ENCODE measurements around the gene PRKD2.
A peak's percentile ranks its signal among the peaks of the same experiment; 100 is the strongest.

The PRKD2 gene

GRCh38 chr19:46660008-46660517, 56.9 kb downstream of the PRKD2 start:
- no peak for DNase-seq

GRCh38 chr19:46659151-46660007, 57.5 kb downstream of the PRKD2 start:
- no peak for DNase-seq

GRCh38 chr19:46656541-46656940, 60.4 kb downstream of the PRKD2 start:
- no peak for DNase-seq

- no peak for DNase-seq
Measured at GRCh38 chr19:46654621-46655152, 62.2 kb downstream of the PRKD2 start.

GRCh38 chr19:46650445-46650844, 66.5 kb downstream of the PRKD2 start:
- no peak for DNase-seq

GRCh38 chr19:46648961-46649960, 67.7 kb downstream of the PRKD2 start:
- no peak for DNase-seq

- no peak for DNase-seq
Measured at GRCh38 chr19:46648060-46648960, 68.6 kb downstream of the PRKD2 start.

- no peak for DNase-seq
Measured at GRCh38 chr19:46646402-46646801, 70.5 kb downstream of the PRKD2 start.

GRCh38 chr19:46644720-46645119, 72.2 kb downstream of the PRKD2 start:
- DNase-seq = no peak

GRCh38 chr19:46640656-46641055, 76.3 kb downstream of the PRKD2 start:
- no peak for DNase-seq

- no peak for DNase-seq
Measured at GRCh38 chr19:46639358-46640182, 77.3 kb downstream of the PRKD2 start.

GRCh38 chr19:46637224-46637623, 79.7 kb downstream of the PRKD2 start:
- DNase-seq = no peak

GRCh38 chr19:46635920-46636761, 80.8 kb downstream of the PRKD2 start, which contains the start of gene GNG8:
Gene GNG8, minus strand, starts transcription at chr19:46636202. Its CDS starts 1,520 bp downstream, at chr19:46634682.
- DNase-seq = no peak

GRCh38 chr19:46634656-46635218, 82.2 kb downstream of the PRKD2 start:
- DNase-seq = no peak

GRCh38 chr19:46634045-46634655, 82.8 kb downstream of the PRKD2 start:
- peak; percentile 92 to 93 for DNase-seq

- no peak for DNase-seq
Measured at GRCh38 chr19:46633130-46633529, 83.8 kb downstream of the PRKD2 start.

GRCh38 chr19:46631481-46631880, 85.4 kb downstream of the PRKD2 start:
- DNase-seq = no peak

- no peak for DNase-seq
Measured at GRCh38 chr19:46630586-46631205, 86.2 kb downstream of the PRKD2 start.
